ENCODE results near the gene GRAMD1A. TPM values are rescaled to one million over a fixed set of nuclear protein-coding genes. Genes with fewer than 3 reads are reported as not detected.

The GRAMD1A gene
- total RNA-seq, 1 experiment from 2014 or later: 125 TPM

DNA sequence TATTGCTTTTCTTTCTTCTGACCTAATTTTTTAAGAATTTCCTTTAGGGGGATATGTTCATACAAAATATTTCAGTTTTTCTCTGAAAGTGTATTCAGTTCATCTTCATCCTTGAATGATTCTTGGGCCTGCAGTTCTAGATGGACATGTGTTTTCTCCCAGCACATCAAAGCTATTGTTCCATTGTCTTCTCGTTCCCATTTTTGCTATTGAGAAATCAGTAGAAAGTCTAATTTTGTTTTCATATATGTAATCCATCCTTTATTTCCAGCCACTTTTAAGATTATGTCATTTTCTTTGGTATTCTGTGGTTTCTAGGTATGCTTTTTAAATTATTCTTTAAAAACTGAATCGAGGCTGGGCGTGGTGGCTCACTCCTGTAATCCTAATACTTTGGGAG, 15.8 kb upstream of the GRAMD1A start:
- H3K56ac ChIP-seq (ENCODE audit: insufficient read length, low read depth, low read length): no peak overlapping the region
- H2BK15ac ChIP-seq (ENCODE audit: low read depth, low read length): no peak overlapping the region
- no peak overlapping the region for H3K18ac ChIP-seq (ENCODE audit: insufficient read length, low read depth, low read length)
- H3K79me2 ChIP-seq (ENCODE audit: insufficient read depth, low read length): no peaks in the 10 kb centered on the region
- peaks cover 4 to 10% of the 10 kb centered on the region in 2 experiments; a peak in 4 of 5 replicates for H3K9me3 Mint-ChIP-seq
- no peak overlapping the region for H4K91ac ChIP-seq (ENCODE audit: insufficient read length, low read depth, low read length)
- no peak overlapping the region for H3T11ph ChIP-seq (ENCODE audit: low read length)
- H3K23ac ChIP-seq (ENCODE audit: insufficient read length, low read depth, low read length): no peak overlapping the region
- no peak overlapping the region for H2AFZ ChIP-seq (ENCODE audit: low read length)
- H3K4me3 Mint-ChIP-seq: no peak overlapping the region
- no peak overlapping the region for H3K14ac ChIP-seq (ENCODE audit: insufficient read depth, low read length)
- H3K27ac ChIP-seq (ENCODE audit: insufficient read length, low read depth, low read length): no peak overlapping the region
- no peaks in the 10 kb centered on the region; the same call in 1 of the 2 replicates for H3K27me3 Mint-ChIP-seq (ENCODE audit: low read depth)
- no peak overlapping the region for H3K9ac ChIP-seq (ENCODE audit: extremely low read depth, insufficient read length, low read length)
- H3K79me1 ChIP-seq (ENCODE audit: insufficient read depth, low read depth, low read length, poor library complexity, severe bottlenecking): no peaks in the 10 kb centered on the region
- no peaks in the 10 kb centered on the region for H4K20me1 ChIP-seq (ENCODE audit: control insufficient read depth, insufficient read depth, insufficient read length)
- H4K5ac ChIP-seq (ENCODE audit: insufficient read length, low read depth, low read length): no peak overlapping the region
- no peak overlapping the region for H2BK20ac ChIP-seq (ENCODE audit: low read depth, low read length, poor library complexity, severe bottlenecking)
- DNase-seq: no peak
- no peak overlapping the region for H3K4me2 ChIP-seq (ENCODE audit: insufficient read depth, insufficient read length, low read length)
- TF ChIP-seq, protein P1, sequence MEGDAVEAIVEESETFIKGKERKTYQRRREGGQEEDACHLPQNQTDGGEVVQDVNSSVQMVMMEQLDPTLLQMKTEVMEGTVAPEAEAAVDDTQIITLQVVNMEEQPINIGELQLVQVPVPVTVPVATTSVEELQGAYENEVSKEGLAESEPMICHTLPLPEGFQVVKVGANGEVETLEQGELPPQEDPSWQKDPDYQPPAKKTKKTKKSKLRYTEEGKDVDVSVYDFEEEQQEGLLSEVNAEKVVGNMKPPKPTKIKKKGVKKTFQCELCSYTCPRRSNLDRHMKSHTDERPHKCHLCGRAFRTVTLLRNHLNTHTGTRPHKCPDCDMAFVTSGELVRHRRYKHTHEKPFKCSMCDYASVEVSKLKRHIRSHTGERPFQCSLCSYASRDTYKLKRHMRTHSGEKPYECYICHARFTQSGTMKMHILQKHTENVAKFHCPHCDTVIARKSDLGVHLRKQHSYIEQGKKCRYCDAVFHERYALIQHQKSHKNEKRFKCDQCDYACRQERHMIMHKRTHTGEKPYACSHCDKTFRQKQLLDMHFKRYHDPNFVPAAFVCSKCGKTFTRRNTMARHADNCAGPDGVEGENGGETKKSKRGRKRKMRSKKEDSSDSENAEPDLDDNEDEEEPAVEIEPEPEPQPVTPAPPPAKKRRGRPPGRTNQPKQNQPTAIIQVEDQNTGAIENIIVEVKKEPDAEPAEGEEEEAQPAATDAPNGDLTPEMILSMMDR (conservative IDR thresholded peaks at IDR 0.05): no peak
- no peak overlapping the region for H3K4ac ChIP-seq (ENCODE audit: low read depth, low read length)
- WGBS (ENCODE audit: extremely low coverage, insufficient read length, low lambda C conversion rate): no CpG with 5 or more reads among the region's 3 CpGs
- no peak overlapping the region for H4K8ac ChIP-seq (replicated peaks; ENCODE audit: insufficient read length, low read depth, low read length)
- peaks cover 9% of the 10 kb centered on the region in 2 experiments for H3K4me1 Mint-ChIP-seq
- H3K36me3 Mint-ChIP-seq (ENCODE audit: insufficient read depth in 1 of 3, low read depth in 3 of 3): peaks cover 0 to 5% (median 0%) of the 10 kb centered on the region in 3 experiments; a peak in 3 of 7 replicates
- peaks cover 5% of the 10 kb centered on the region; the same call in 1 of the 2 replicates for H3K4me1 ChIP-seq (ENCODE audit: insufficient read depth, low read length)
- no peak overlapping the region for H2AK5ac ChIP-seq (ENCODE audit: insufficient read length, low read length)
- no peak overlapping the region for H2BK5ac ChIP-seq (ENCODE audit: insufficient read length, low read length)
- no peak overlapping the region for H2BK120ac ChIP-seq (ENCODE audit: low read depth, low read length, poor library complexity, severe bottlenecking)
- no peaks in the 10 kb centered on the region for H3K23me2 ChIP-seq (ENCODE audit: insufficient read length, low read depth, low read length, poor library complexity, severe bottlenecking)
- H3K27ac Mint-ChIP-seq: no peak overlapping the region
- H3K9me3 ChIP-seq (ENCODE audit: control insufficient read depth, low read depth, low read length): no peaks in the 10 kb centered on the region
- no peak overlapping the region for H2BK12ac ChIP-seq (ENCODE audit: insufficient read length, low read depth, low read length)
- H3K27me3 ChIP-seq (ENCODE audit: insufficient read depth, low read length): no peaks in the 10 kb centered on the region
